ENCODE results near the gene FGF11.

Gene FGF11

GRCh38 chr17:7435676-7436555, 3.4 kb upstream of the FGF11 start (continued):
- TF ChIP-seq, protein P1, sequence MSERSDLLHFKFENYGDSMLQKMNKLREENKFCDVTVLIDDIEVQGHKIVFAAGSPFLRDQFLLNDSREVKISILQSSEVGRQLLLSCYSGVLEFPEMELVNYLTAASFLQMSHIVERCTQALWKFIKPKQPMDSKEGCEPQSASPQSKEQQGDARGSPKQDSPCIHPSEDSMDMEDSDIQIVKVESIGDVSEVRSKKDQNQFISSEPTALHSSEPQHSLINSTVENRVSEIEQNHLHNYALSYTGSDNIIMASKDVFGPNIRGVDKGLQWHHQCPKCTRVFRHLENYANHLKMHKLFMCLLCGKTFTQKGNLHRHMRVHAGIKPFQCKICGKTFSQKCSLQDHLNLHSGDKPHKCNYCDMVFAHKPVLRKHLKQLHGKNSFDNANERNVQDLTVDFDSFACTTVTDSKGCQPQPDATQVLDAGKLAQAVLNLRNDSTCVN (tag by site-specific recombination; optimal IDR thresholded peaks at IDR 0.05), result peak; percentile 33
- TF ChIP-seq ZNF341 (tag by site-specific recombination; IDR thresholded peaks at IDR 0.05; ENCODE audit: low read depth) (peak; percentile 29; the same call in 1 of the 2 replicates), ZNF16 (tag by site-specific recombination; IDR thresholded peaks at IDR 0.05; ENCODE audit: low read depth) (no peak), KLF8 (tag by site-specific recombination; IDR thresholded peaks at IDR 0.05) (peak; percentile 77), ZNF23 (tag by site-specific recombination; IDR thresholded peaks at IDR 0.05; ENCODE audit: borderline replicate concordance) (no peak), ZNF623 (tag by site-specific recombination; IDR thresholded peaks at IDR 0.05) (no peak), ZNF175 (tag by site-specific recombination; IDR thresholded peaks at IDR 0.05) (no peak), ZNF2 (tag by site-specific recombination; IDR thresholded peaks at IDR 0.05) (no peak), ZNF600 (tag by site-specific recombination; IDR thresholded peaks at IDR 0.05) (no peak), ZNF514 (tag by site-specific recombination; IDR thresholded peaks at IDR 0.05) (no peak), ZBTB49 (tag by site-specific recombination; IDR thresholded peaks at IDR 0.05; ENCODE audit: low read depth) (no peak), ZNF513 (tag by site-specific recombination; IDR thresholded peaks at IDR 0.05) (no peak), YY2 (tag by site-specific recombination; IDR thresholded peaks at IDR 0.05) (no peak), ZNF610 (tag by site-specific recombination; IDR thresholded peaks at IDR 0.05; ENCODE audit: borderline replicate concordance) (no peak; the same call in 1 of the 2 replicates), ZNF707 (tag by site-specific recombination; IDR thresholded peaks at IDR 0.05) (no peak), HOXA7 (CRISPR knock-in tag; IDR thresholded peaks at IDR 0.05; ENCODE audit: borderline replicate concordance) (no peak), ZNF423 (tag by site-specific recombination; IDR thresholded peaks at IDR 0.05) (no peak), ZNF138 (tag by site-specific recombination; IDR thresholded peaks at IDR 0.05; ENCODE audit: borderline replicate concordance) (no peak), ZSCAN18 (tag by site-specific recombination; IDR thresholded peaks at IDR 0.05) (no peak), PATZ1 (tag by site-specific recombination; IDR thresholded peaks at IDR 0.05) (peak; percentile 86), CTCF (tag by site-specific recombination; IDR thresholded peaks at IDR 0.05) (peak; percentile 67), SCRT2 (tag by site-specific recombination; IDR thresholded peaks at IDR 0.05) (peak; percentile 73)
- TF ChIP-seq, protein P2, sequence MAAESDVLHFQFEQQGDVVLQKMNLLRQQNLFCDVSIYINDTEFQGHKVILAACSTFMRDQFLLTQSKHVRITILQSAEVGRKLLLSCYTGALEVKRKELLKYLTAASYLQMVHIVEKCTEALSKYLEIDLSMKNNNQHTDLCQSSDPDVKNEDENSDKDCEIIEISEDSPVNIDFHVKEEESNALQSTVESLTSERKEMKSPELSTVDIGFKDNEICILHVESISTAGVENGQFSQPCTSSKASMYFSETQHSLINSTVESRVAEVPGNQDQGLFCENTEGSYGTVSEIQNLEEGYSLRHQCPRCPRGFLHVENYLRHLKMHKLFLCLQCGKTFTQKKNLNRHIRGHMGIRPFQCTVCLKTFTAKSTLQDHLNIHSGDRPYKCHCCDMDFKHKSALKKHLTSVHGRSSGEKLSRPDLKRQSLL (tag by site-specific recombination; IDR thresholded peaks at IDR 0.05), result peak; percentile 21; the same call in 1 of the 2 replicates
- TF ChIP-seq, protein P3, sequence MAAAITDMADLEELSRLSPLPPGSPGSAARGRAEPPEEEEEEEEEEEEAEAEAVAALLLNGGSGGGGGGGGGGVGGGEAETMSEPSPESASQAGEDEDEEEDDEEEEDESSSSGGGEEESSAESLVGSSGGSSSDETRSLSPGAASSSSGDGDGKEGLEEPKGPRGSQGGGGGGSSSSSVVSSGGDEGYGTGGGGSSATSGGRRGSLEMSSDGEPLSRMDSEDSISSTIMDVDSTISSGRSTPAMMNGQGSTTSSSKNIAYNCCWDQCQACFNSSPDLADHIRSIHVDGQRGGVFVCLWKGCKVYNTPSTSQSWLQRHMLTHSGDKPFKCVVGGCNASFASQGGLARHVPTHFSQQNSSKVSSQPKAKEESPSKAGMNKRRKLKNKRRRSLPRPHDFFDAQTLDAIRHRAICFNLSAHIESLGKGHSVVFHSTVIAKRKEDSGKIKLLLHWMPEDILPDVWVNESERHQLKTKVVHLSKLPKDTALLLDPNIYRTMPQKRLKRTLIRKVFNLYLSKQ (tag by site-specific recombination; IDR thresholded peaks at IDR 0.05; ENCODE audit: borderline replicate concordance), result no peak
